ENCODE data around the gene OOSP3. TPM values are rescaled to one million over a fixed set of nuclear protein-coding genes. Genes with fewer than 3 reads are reported as not detected.
A peak's percentile ranks its signal among the peaks of the same experiment; 100 is the strongest.

The OOSP3 gene
- total RNA-seq, 1 experiment from 2014 or later, result not detected

- Mint-ChIP-seq H3K27me3 (ENCODE audit: low read depth) (no peaks in the 10 kb centered on the region), H3K36me3 (peaks cover 3% of the 10 kb centered on the region; the same call in 1 of the 2 replicates), H3K9me3 (peaks cover 27% of the 10 kb centered on the region), H3K4me3 (no peak overlapping the region), H3K27ac (no peak overlapping the region), H3K4me1 (peaks cover 13% of the 10 kb centered on the region)
- ChIA-PET POLR2A (no interaction called here), CTCF (interaction anchor here (0.8 kb wide), 1 partner anchor 25 kb away, joined by 3 read pairs; no protein-coding TSS in a partner anchor)
- ATAC-seq, result peak; percentile 90
- peak; percentile 45 for DNase-seq (ENCODE audit: low spot score)
- TF ChIP-seq IRF2 (CRISPR knock-in tag; IDR thresholded peaks at IDR 0.05; ENCODE audit: borderline replicate concordance, low read depth), result no peak
- TF ChIP-seq ATF1 (CRISPR knock-in tag; IDR thresholded peaks at IDR 0.05), result no peak
- no peak for TF ChIP-seq FOXP4 (CRISPR knock-in tag; IDR thresholded peaks at IDR 0.05)
- TF ChIP-seq ZNF121 (CRISPR knock-in tag; IDR thresholded peaks at IDR 0.05), result no peak
- no peak for TF ChIP-seq ARID4B (CRISPR knock-in tag; IDR thresholded peaks at IDR 0.05; ENCODE audit: borderline replicate concordance)
Observed at GRCh38 chr11:59943997-59944714, 65.6 kb downstream of the OOSP3 start.

- Mint-ChIP-seq H3K27me3 (ENCODE audit: low read depth) (no peaks in the 10 kb centered on the region), H3K4me1 (peaks cover 13% of the 10 kb centered on the region), H3K36me3 (peaks cover 3% of the 10 kb centered on the region; the same call in 1 of the 2 replicates), H3K27ac (no peak overlapping the region), H3K9me3 (peaks cover 27% of the 10 kb centered on the region), H3K4me3 (no peak overlapping the region)
- DNase-seq (ENCODE audit: low spot score) (no peak), ATAC-seq (no peak)
- POLR2A ChIA-PET, result no interaction called here
- CTCF ChIA-PET, result interaction anchor here (0.8 kb wide), 1 partner anchor 26 kb away, joined by 3 read pairs; no protein-coding TSS in a partner anchor
- no peak for TF ChIP-seq TCF7 (CRISPR knock-in tag; IDR thresholded peaks at IDR 0.05; ENCODE audit: low read depth)
- TF ChIP-seq ZNF416 (CRISPR knock-in tag; IDR thresholded peaks at IDR 0.05), result no peak
- TF ChIP-seq SOX15 (CRISPR knock-in tag; IDR thresholded peaks at IDR 0.05), result no peak
- no peak for TF ChIP-seq E2F1 (CRISPR knock-in tag; IDR thresholded peaks at IDR 0.05)
- TF ChIP-seq PREB (CRISPR knock-in tag; IDR thresholded peaks at IDR 0.05; ENCODE audit: borderline replicate concordance), result no peak
- no peak for TF ChIP-seq MAX (CRISPR knock-in tag; IDR thresholded peaks at IDR 0.05)
- TF ChIP-seq ZNF219 (CRISPR knock-in tag; IDR thresholded peaks at IDR 0.05; ENCODE audit: borderline replicate concordance), result no peak
- no peak for TF ChIP-seq E2F4 (CRISPR knock-in tag; IDR thresholded peaks at IDR 0.05; ENCODE audit: borderline replicate concordance, low read depth)
- TF ChIP-seq GRHL2 (CRISPR knock-in tag; IDR thresholded peaks at IDR 0.05; ENCODE audit: insufficient replicate concordance, severe bottlenecking), result no peak
- TF ChIP-seq KAT7 (CRISPR knock-in tag; IDR thresholded peaks at IDR 0.05; ENCODE audit: borderline replicate concordance), result no peak
- TF ChIP-seq PRRX2 (CRISPR knock-in tag; IDR thresholded peaks at IDR 0.05), result no peak
Observed at GRCh38 chr11:59944720-59945119, 66.1 kb downstream of the OOSP3 start.
